Fibroblast of skin of right quadriceps (primary cell): ENCODE results near the gene HOXD13.

Experiments used
- DNase-seq: peaks from one replicate; pipeline ENCODE4 v3.0.0-alpha.2; 2013

Gene HOXD13

DNA sequence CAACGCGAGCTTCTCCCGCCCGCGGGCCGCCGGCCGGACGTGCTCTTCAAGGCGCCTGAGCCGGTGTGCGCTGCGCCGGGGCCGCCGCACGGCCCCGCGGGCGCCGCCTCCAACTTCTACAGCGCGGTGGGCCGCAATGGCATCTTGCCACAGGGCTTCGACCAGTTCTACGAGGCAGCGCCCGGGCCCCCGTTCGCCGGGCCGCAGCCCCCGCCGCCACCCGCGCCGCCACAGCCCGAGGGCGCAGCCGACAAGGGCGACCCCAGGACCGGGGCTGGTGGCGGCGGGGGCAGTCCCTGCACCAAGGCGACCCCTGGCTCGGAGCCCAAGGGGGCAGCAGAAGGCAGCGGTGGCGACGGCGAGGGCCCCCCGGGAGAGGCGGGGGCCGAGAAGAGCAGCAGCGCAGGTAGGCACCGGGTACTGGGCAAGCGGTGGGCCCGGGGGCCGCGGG is 15.2 kb downstream of the HOXD13 start:
- no peak for DNase-seq

GRCh38 chr2:176109192-176109901 is 16.8 kb downstream of the HOXD13 start:
- no peak for DNase-seq

DNA sequence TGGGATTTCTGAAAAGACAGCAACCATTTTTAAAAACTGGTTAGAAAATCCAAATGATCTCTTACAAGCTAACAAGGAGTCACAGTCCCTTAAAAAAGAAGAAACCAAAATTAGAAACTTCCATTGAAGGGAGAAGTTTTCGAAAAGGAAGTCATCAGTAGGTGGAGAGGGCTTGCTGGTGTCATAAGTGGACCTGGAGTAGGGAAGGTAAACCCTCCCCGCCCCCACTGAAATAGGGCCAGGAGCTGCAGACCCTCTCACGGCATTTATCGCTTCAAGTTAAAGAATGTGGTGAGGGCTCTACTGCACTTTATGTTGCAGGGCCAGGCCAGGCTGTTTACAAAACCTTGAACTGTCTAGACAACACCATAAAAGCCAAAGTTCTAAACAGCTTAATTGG is 17.4 kb downstream of the HOXD13 start:
- no peak for DNase-seq

- no peak for DNase-seq
These were observed 18.1 kb downstream of the HOXD13 start for GRCh38 chr2:176110415-176111308.

GRCh38 chr2:176111309-176111663 is 18.8 kb downstream of the HOXD13 start:
- peak; percentile 47 for DNase-seq

DNA sequence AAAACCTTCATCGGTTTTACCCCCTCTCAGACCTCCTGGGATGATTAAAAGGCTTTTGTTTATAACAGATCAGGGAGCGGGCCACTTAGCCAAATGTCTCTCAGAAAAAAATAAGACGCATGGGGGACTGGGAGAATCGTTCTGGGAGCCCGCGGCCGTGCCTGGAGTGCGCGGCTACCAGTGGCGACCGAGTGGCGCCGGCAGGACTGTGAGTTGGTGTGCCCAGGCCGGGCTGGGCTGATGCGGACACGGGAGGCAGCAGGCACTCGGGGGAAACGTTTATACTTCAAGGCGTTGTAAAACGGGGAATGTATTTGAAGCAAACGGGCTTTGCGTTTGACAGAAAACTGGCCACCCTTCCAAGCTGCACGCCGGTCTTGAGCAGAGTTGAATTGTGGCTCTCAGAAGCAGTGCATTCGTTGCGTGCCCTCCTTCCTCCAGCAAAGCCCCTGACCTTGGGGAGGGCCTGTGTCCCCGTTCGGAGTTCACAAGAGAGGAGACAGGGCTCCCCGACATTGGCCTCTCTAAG is 19.4 kb downstream of the HOXD13 start:
- DNase-seq, result no peak

- no peak for DNase-seq
These were observed 20.1 kb downstream of the HOXD13 start for GRCh38 chr2:176112375-176113302.

DNA sequence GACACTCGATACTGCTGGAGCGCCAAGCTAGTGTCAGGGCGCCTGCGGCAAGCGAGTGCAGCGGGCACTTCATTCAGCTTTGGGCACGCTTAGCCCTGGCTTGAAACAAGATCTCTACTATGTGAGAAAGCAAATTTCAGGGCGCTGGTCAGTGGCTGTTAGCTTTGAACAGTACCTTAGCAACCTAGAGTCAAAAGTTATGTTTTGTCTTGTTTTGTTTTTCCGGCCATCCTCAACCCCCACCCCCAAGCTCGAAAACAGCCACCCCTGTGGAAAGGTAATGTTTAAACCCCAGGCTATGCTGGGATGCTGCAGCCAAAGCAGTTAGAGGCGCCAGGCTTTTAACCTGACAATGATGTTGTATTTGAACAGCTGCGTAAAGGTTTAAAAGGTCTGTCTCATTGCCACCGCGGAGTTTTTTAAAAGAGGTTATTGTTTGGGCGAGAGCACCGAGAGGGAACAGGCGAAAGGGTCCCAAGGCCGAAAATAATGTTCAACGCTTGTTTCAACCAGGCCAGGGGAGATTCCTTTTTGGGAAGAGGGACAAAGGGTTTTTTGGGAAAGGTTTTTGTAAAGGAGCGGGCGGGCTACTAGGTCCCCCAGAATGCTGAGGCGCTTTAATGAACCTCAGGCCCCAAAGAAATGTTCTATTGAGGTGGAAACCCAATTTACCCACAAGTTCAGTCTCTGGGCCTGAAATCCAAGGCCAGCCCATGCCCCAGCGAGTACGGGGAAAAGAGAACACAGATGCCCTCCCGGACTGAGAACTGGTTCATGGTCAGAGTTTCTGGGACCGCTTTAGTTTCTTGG is 21.8 kb downstream of the HOXD13 start:
- no peak for DNase-seq

GRCh38 chr2:176114930-176115625 is 22.6 kb downstream of the HOXD13 start:
- DNase-seq, result no peak

- peak; percentile 77 for DNase-seq
These were observed 23.6 kb downstream of the HOXD13 start, which contains the start of gene HOXD10 for GRCh38 chr2:176115883-176116813. Gene HOXD10, plus strand, starts transcription at chr2:176116778. Its CDS starts 56 bp downstream, at chr2:176116834.

DNA sequence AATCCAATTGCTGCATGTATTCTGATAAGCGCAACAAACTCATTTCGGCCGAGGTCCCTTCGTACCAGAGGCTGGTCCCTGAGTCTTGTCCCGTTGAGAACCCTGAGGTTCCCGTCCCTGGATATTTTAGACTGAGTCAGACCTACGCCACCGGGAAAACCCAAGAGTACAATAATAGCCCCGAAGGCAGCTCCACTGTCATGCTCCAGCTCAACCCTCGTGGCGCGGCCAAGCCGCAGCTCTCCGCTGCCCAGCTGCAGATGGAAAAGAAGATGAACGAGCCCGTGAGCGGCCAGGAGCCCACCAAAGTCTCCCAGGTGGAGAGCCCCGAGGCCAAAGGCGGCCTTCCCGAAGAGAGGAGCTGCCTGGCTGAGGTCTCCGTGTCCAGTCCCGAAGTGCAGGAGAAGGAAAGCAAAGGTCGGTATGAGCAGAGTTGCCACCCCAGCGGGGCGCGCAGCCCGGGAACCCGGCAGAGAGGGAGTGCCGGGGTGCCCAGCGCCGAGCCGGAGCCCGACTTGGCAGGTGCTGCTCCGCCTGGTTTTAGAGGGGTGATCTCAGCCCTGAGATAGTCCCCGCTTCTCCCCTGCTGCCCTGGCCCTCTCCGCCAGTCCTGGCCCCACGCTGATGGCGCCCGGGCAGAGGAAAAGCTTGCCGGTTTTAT is 24.8 kb downstream of the HOXD13 start:
- no peak for DNase-seq

DNA sequence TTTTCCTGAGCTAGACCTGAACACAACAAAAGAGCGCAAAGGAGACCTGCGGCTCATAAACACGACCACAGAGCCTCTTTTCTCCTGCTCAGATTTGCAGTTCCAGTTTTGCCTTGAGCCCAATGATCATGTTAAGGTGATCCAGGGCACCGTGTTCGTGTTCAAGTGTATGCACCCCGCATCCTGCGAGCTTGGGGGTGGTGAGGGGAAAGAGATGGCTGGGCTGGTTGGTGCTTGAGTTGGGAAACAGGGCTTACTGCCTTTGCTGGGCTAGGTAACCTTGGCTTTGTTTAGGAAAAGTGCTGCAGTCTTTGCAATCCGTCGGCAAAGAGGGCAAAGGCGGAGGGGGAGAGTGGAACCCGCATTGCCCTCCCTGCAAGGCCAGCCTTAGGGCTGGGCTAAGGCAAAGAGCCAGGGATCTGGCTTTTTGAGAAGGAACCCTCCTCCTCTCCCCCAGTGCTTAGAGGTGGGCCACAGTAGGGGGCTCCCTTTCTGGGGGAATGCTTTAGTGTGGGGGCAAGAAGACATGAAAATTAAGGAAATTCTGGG is 25.4 kb downstream of the HOXD13 start:
- DNase-seq, result no peak

DNA sequence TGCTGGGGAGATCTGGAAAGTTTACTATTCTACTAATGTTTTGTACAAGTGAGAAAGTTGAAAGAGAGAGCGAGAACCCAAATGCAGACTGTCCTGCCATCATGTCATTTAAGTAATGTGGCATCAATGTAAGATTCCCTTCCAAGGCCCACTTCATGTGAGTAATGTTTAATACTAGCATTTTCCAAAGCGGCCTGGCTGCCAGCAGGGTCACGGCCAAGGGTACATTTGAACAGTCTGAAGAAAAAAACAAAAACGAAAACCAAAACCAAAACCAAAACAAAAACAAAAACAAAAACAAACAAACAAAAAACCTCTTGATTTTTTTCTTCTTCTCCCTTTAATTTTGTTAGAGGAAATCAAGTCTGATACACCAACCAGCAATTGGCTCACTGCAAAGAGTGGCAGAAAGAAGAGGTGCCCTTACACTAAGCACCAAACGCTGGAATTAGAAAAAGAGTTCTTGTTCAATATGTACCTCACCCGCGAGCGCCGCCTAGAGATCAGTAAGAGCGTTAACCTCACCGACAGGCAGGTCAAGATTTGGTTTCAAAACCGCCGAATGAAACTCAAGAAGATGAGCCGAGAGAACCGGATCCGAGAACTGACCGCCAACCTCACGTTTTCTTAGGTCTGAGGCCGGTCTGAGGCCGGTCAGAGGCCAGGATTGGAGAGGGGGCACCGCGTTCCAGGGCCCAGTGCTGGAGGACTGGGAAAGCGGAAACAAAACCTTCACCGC is 26.2 kb downstream of the HOXD13 start:
- DNase-seq, result peak; percentile 58

DNA sequence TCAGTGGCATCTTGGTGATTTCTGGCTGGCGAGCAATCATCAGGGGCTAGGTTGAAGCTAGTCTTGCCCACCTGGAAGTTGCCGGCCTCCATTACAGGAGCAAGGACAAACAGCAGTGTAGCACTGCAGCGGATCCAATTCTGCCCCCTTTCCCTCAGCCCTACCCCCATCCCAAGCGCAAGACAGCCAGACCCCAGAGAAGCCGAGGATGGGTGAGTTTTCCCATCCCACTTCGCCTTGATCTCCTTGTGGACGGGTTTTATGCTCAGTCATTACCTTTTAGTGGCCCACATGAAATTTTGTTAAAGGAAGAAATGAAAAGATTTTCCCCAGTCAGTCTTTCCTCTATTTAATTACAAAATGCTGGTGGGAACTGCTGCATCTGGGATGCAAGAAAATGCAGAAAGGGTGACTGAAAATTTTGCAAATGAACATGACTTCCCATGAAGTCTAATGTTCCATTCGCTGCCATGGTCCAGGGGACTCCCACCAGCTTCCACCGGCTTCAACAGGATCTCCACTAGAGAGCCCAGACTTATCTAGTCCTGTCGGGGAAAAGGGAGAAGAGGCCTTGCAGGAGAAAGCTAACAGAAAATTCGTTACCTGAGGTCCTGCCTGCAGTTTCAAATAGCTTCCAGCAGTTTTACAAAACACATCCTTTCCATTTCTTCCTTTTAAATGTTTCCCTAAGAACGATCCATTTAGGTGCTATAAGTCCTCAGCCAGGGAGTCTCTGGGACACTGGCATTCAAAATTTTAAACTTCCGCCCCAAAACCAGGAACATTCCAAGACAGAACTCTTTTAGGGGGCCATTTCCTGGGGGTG is 28.1 kb downstream of the HOXD13 start:
- DNase-seq, result no peak

- DNase-seq, result no peak
These were observed 28.9 kb downstream of the HOXD13 start for GRCh38 chr2:176121190-176122051.

- peak; percentile 88 for DNase-seq
These were observed 29.6 kb downstream of the HOXD13 start for GRCh38 chr2:176122052-176122682.
